HUES6 (cell line): ENCODE data around the gene SLCO2B1.
"Not testable (repeated sequence)": the region's sequence is repeated elsewhere in the genome, so short reads cannot be mapped to it uniquely, and the experiment has no call there.

Experiments used
- H3K27ac ChIP-seq: 2 replicates; pipeline ENCODE4 v1.7.0; 2013; ENCODE audit warnings: low read depth, mild to moderate bottlenecking, low read length, inconsistent platforms
- H3K27me3 ChIP-seq: 2 replicates; pipeline ENCODE4 v1.6.1; 2013; ENCODE audit warnings: low read length; ENCODE audit not compliant: control insufficient read depth, insufficient read depth
- H3K36me3 ChIP-seq: 2 replicates; pipeline ENCODE4 v1.6.1; 2013; ENCODE audit warnings: low read length; ENCODE audit not compliant: control insufficient read depth, insufficient read depth
- H3K4me1 ChIP-seq: 2 replicates; pipeline ENCODE4 v1.6.1; 2013; ENCODE audit warnings: low read length; ENCODE audit not compliant: control insufficient read depth, insufficient read depth
- H3K4me3 ChIP-seq: 2 replicates; pipeline ENCODE4 v1.5.1; 2013; ENCODE audit warnings: low read depth, low read length
- H3K9ac ChIP-seq: one replicate; pipeline ENCODE4 v1.6.1; 2013; ENCODE audit warnings: mild to moderate bottlenecking, low read length
- H3K9me3 ChIP-seq: 2 replicates; pipeline ENCODE4 v1.6.1; 2013; ENCODE audit warnings: low read depth, low read length; ENCODE audit not compliant: control insufficient read depth, insufficient read depth

The SLCO2B1 gene

GRCh38 chr11:75150879-75151278, at the start of gene SLCO2B1:
TSS of gene SLCO2B1 (plus strand) at chr11:75151107. CDS start at chr11:75151382, 275 bp downstream.
- no peaks in the 10 kb centered on the region; the same call in 1 of the 2 replicates for H3K27me3 ChIP-seq

GRCh38 chr11:75101424-75102128, 49.3 kb upstream of the SLCO2B1 start:
- Histone ChIP-seq H3K4me1 (peaks cover 3% of the 10 kb centered on the region; the same call in 1 of the 2 replicates), H3K36me3 (no peaks in the 10 kb centered on the region), H3K4me3 (no peak overlapping the region), H3K27ac (no peak overlapping the region), H3K9me3 (peaks cover 3% of the 10 kb centered on the region; the same call in 1 of the 2 replicates), H3K27me3 (no peaks in the 10 kb centered on the region), H3K9ac (no peak overlapping the region)

More at GRCh38 chr11:75150879-75151278, at the start of gene SLCO2B1:
- no peaks in the 10 kb centered on the region for H3K4me1 ChIP-seq
- H3K4me3 ChIP-seq = no peak within 1 kb of the TSS
- H3K27ac ChIP-seq = no peak within 1 kb of the TSS
- no peak within 1 kb of the TSS for H3K9ac ChIP-seq
- H3K36me3 ChIP-seq = no peaks in the 10 kb centered on the region
- H3K9me3 ChIP-seq = no peaks in the 10 kb centered on the region

GRCh38 chr11:75103380-75104026, 47.4 kb upstream of the SLCO2B1 start:
- H3K36me3 ChIP-seq = no peaks in the 10 kb centered on the region
- peaks cover 3% of the 10 kb centered on the region; the same call in 1 of the 2 replicates for H3K4me1 ChIP-seq
- no peak overlapping the region for H3K9ac ChIP-seq
- peaks cover 3% of the 10 kb centered on the region; the same call in 1 of the 2 replicates for H3K9me3 ChIP-seq
- H3K4me3 ChIP-seq = no peak overlapping the region
- H3K27ac ChIP-seq = no peak overlapping the region
- H3K27me3 ChIP-seq = no peaks in the 10 kb centered on the region

GRCh38 chr11:75105462-75105925, 45.4 kb upstream of the SLCO2B1 start:
- H3K9ac ChIP-seq = no peak overlapping the region
- no peak overlapping the region for H3K4me3 ChIP-seq
- H3K27ac ChIP-seq = no peak overlapping the region
- peaks cover 3% of the 10 kb centered on the region; the same call in 1 of the 2 replicates for H3K9me3 ChIP-seq
- peaks cover under 1% of the 10 kb centered on the region; the same call in 1 of the 2 replicates for H3K4me1 ChIP-seq
- H3K36me3 ChIP-seq = no peaks in the 10 kb centered on the region
- H3K27me3 ChIP-seq = no peaks in the 10 kb centered on the region

- not testable (repeated sequence) for H3K4me3 ChIP-seq, H3K9ac ChIP-seq, H3K27me3 ChIP-seq, H3K4me1 ChIP-seq, H3K36me3 ChIP-seq, H3K9me3 ChIP-seq, H3K27ac ChIP-seq
Measured at GRCh38 chr11:75105967-75106681, 44.8 kb upstream of the SLCO2B1 start.

- Histone ChIP-seq H3K4me1 (no peaks in the 10 kb centered on the region; the same call in 1 of the 2 replicates), H3K27me3 (no peaks in the 10 kb centered on the region), H3K9ac (no peak overlapping the region), H3K4me3 (no peak overlapping the region), H3K9me3 (no peaks in the 10 kb centered on the region), H3K27ac (no peak overlapping the region), H3K36me3 (no peaks in the 10 kb centered on the region)
Measured at GRCh38 chr11:75107187-75107586, 43.7 kb upstream of the SLCO2B1 start.

- no peaks in the 10 kb centered on the region for H3K36me3 ChIP-seq
- no peaks in the 10 kb centered on the region for H3K4me1 ChIP-seq
- H3K4me3 ChIP-seq = no peak overlapping the region
- H3K9ac ChIP-seq = no peak overlapping the region
- no peaks in the 10 kb centered on the region for H3K27me3 ChIP-seq
- H3K27ac ChIP-seq = no peak overlapping the region
- peaks cover 4% of the 10 kb centered on the region; the same call in 1 of the 2 replicates for H3K9me3 ChIP-seq
Measured at GRCh38 chr11:75112200-75112599, 38.7 kb upstream of the SLCO2B1 start.

- no peaks in the 10 kb centered on the region for H3K27me3 ChIP-seq
- H3K9ac ChIP-seq = no peak overlapping the region
- no peak overlapping the region for H3K27ac ChIP-seq
- no peaks in the 10 kb centered on the region for H3K4me1 ChIP-seq
- no peaks in the 10 kb centered on the region for H3K36me3 ChIP-seq
- peaks cover 4% of the 10 kb centered on the region; the same call in 1 of the 2 replicates for H3K9me3 ChIP-seq
- H3K4me3 ChIP-seq = no peak overlapping the region
Measured at GRCh38 chr11:75113030-75113429, 37.9 kb upstream of the SLCO2B1 start.

GRCh38 chr11:75114465-75114864, 36.4 kb upstream of the SLCO2B1 start:
- Histone ChIP-seq H3K27ac (no peak overlapping the region), H3K4me1 (no peaks in the 10 kb centered on the region), H3K9ac (no peak overlapping the region), H3K9me3 (peaks cover 15% of the 10 kb centered on the region), H3K36me3 (no peaks in the 10 kb centered on the region), H3K4me3 (no peak overlapping the region), H3K27me3 (no peaks in the 10 kb centered on the region)

- Histone ChIP-seq H3K9ac (no peak overlapping the region), H3K4me3 (no peak overlapping the region), H3K36me3 (no peaks in the 10 kb centered on the region), H3K27me3 (no peaks in the 10 kb centered on the region), H3K9me3 (peaks cover 16% of the 10 kb centered on the region), H3K27ac (no peak overlapping the region), H3K4me1 (no peaks in the 10 kb centered on the region)
Measured at GRCh38 chr11:75118577-75118976, 32.3 kb upstream of the SLCO2B1 start.
